Activated CD4-positive, alpha-beta T cell treated with anti-CD3 and anti-CD28 coated beads for 36 hours (primary cell): Measurements from ENCODE around the gene OARD1. TPM values are rescaled to one million over a fixed set of nuclear protein-coding genes. Genes with fewer than 3 reads are reported as not detected.

Source experiments
- ATAC-seq: fragments of 200-7000 bp; cut with Tn5 transposase; one replicate; pipeline ENCODE4 v1.10.0; 2021; ENCODE audit warnings: mild to moderate bottlenecking, moderate library complexity
- CTCF ChIA-PET: fragments of 350-600 bp; sonication (Branson Sonifier 250); formaldehyde crosslinking; loops from one replicate; lab custom pipeline; 2021; ENCODE audit warnings: antibody characterized with exemption; lab: Charles Lee
- POLR2A ChIA-PET: fragments of 350-600 bp; sonication (Branson Sonifier 250); formaldehyde crosslinking; loops from one replicate; lab custom pipeline; 2021; ENCODE audit warnings: antibody characterized with exemption, inconsistent platforms; lab: Charles Lee
- DNase-seq: peaks from one replicate; pipeline ENCODE4 v3.0.0-alpha.2; 2020
- H3K27ac Mint-ChIP-seq: one replicate; pipeline ENCODE4 v1.8.0; 2021; ENCODE audit warnings: mixed read lengths
- H3K27me3 Mint-ChIP-seq: one replicate; pipeline ENCODE4 v1.8.0; 2021; ENCODE audit warnings: mixed read lengths
- H3K36me3 Mint-ChIP-seq: one replicate; pipeline ENCODE4 v1.8.0; 2021; ENCODE audit warnings: low read depth, mixed read lengths
- H3K4me1 Mint-ChIP-seq: one replicate; pipeline ENCODE4 v1.8.0; 2021; ENCODE audit warnings: mixed read lengths
- H3K4me3 Mint-ChIP-seq: one replicate; pipeline ENCODE4 v1.8.0; 2021; ENCODE audit warnings: mild to moderate bottlenecking, moderate library complexity, mixed read lengths
- H3K9me3 Mint-ChIP-seq: one replicate; pipeline ENCODE4 v1.8.0; 2021; ENCODE audit warnings: low read depth, mixed read lengths
- intact Hi-C, 2 experiments: fragments of 100-400 bp; cut with DNase I in 1 of 2; cut with micrococcal nuclease in 1 of 2; formaldehyde crosslinking; loops; one replicate each; pipeline versions ENCODE4 v1.14.2 to v1.15.1; 2022 to 2024; cut with DNase I, micrococcal nuclease
- total RNA-seq, 2 experiments: library from RNA; stranded (reverse); gene quantifications; one replicate each; pipeline ENCODE4 v1.2.3, GENCODE V29; 2021

Gene OARD1
- total RNA-seq, 2 experiments from 2014 or later, result 35.3 to 45.1 TPM

- no peaks in the 10 kb centered on the region for H3K9me3 Mint-ChIP-seq
- H3K36me3 Mint-ChIP-seq, result peaks cover 48% of the 10 kb centered on the region
- ChIA-PET CTCF (interaction anchor here (0.6 to 1.8 kb wide), 7 partner anchors 10 to 1926 kb away, joined by 3 to 5 read pairs (median 3); partner anchors contain the start of genes TOMM6 and TREML2), POLR2A (interaction anchor here (0.6 kb wide), 1 partner anchor 235 kb away, joined by 5 read pairs; no protein-coding TSS in a partner anchor)
- H3K4me3 Mint-ChIP-seq, result peak overlapping the region; percentile 94
- H3K27me3 Mint-ChIP-seq, result no peaks in the 10 kb centered on the region
- peaks cover 59% of the 10 kb centered on the region for H3K4me1 Mint-ChIP-seq
- H3K27ac Mint-ChIP-seq, result peak overlapping the region; percentile 98
- intact Hi-C loops, result loop anchor here (5.0 to 10.0 kb wide), 7 partner anchors 107 to 1848 kb away; partner anchors contain the start of genes CCND3 (in 1 of the 2) and KCNK5 (in 1 of the 2)
- DNase-seq, result no peak
- ATAC-seq, result no peak
Measured at GRCh38 chr6:41074692-41075436, 2.7 kb upstream of the OARD1 start.

- ATAC-seq, result no peak
- peak overlapping the region; percentile 98 for H3K27ac Mint-ChIP-seq
- POLR2A ChIA-PET, result no interaction called here
- no peaks in the 10 kb centered on the region for H3K9me3 Mint-ChIP-seq
- no peak for DNase-seq
- CTCF ChIA-PET, result interaction anchor here (0.6 to 1.8 kb wide), 6 partner anchors 11 to 1925 kb away, joined by 3 to 5 read pairs (median 3); partner anchors contain the start of genes TOMM6 and TREML2
- intact Hi-C loops, result loop anchor here (1.0 to 10.0 kb wide), 13 partner anchors 46 to 1847 kb away; partner anchors contain the start of genes BYSL (in 1 of the 2), CCND3 (in 1 of the 2), KCNK5 (in 1 of the 2) and KIF6 (in 1 of the 2)
- H3K36me3 Mint-ChIP-seq, result peaks cover 46% of the 10 kb centered on the region
- H3K4me3 Mint-ChIP-seq, result peak overlapping the region; percentile 94
- H3K27me3 Mint-ChIP-seq, result no peaks in the 10 kb centered on the region
- peaks cover 55% of the 10 kb centered on the region for H3K4me1 Mint-ChIP-seq
Measured at GRCh38 chr6:41073968-41074691, 2.0 kb upstream of the OARD1 start.

GRCh38 chr6:41073203-41073967 is 1.2 kb upstream of the OARD1 start:
- ATAC-seq (peak; percentile 5), DNase-seq (peak; percentile 88)
- intact Hi-C loops, result loop anchor here (1.0 to 10.0 kb wide), 13 partner anchors 45 to 1846 kb away; partner anchors contain the start of genes BYSL (in 1 of the 2), CCND3 (in 1 of the 2), KCNK5 (in 1 of the 2) and KIF6 (in 1 of the 2)
- Mint-ChIP-seq H3K27me3 (no peaks in the 10 kb centered on the region), H3K36me3 (peaks cover 41% of the 10 kb centered on the region), H3K4me1 (peaks cover 49% of the 10 kb centered on the region), H3K4me3 (peak overlapping the region; percentile 94), H3K9me3 (no peaks in the 10 kb centered on the region), H3K27ac (peak overlapping the region; percentile 98)
- CTCF ChIA-PET, result interaction anchor here (0.5 kb wide), 1 partner anchor 293 kb away, joined by 3 read pairs; no protein-coding TSS in a partner anchor
- POLR2A ChIA-PET, result interaction anchor here (1.1 kb wide), 1 partner anchor 45 kb away, joined by 4 read pairs; no protein-coding TSS in a partner anchor

GRCh38 chr6:41072836-41073202 is 663 bp upstream of the OARD1 start, which contains the start of gene NFYA:
Gene NFYA (plus strand): TSS chr6:41072974. CDS start chr6:41079090, 6,116 bp downstream.
- peak; percentile 75 for ATAC-seq
- H3K4me1 Mint-ChIP-seq, result peaks cover 48% of the 10 kb centered on the region

GRCh38 chr6:41071501-41071922 is 644 bp downstream of the OARD1 start:
- DNase-seq (peak; percentile 83), ATAC-seq (no peak)
- H3K36me3 Mint-ChIP-seq, result peaks cover 53% of the 10 kb centered on the region
- H3K9me3 Mint-ChIP-seq, result no peaks in the 10 kb centered on the region
- ChIA-PET CTCF (interaction anchor here (0.9 to 3.0 kb wide), 3 partner anchors 9 to 44 kb away, joined by 3 to 13 read pairs (median 3); no protein-coding TSS in a partner anchor), POLR2A (no interaction called here)
- peak overlapping the region; percentile 94 for H3K4me3 Mint-ChIP-seq
- H3K27me3 Mint-ChIP-seq, result no peaks in the 10 kb centered on the region
- H3K27ac Mint-ChIP-seq, result peak overlapping the region; percentile 98
- intact Hi-C loops, result loop anchor here (5.0 to 10.0 kb wide), 7 partner anchors 111 to 1844 kb away; partner anchors contain the start of genes CCND3 (in 1 of the 2) and KCNK5 (in 1 of the 2)
- H3K4me1 Mint-ChIP-seq, result peaks cover 53% of the 10 kb centered on the region

More at GRCh38 chr6:41072836-41073202, 663 bp upstream of the OARD1 start, which contains the start of gene NFYA:
- intact Hi-C loops, result loop anchor here (1.0 to 10.0 kb wide), 19 partner anchors 45 to 1959 kb away; partner anchors contain the start of genes KCNK5 (in 2 of the 2), TOMM6 (in 2 of the 2), BYSL (in 1 of the 2) and CCND3 (in 1 of the 2)
- H3K27ac Mint-ChIP-seq, result peak within 1 kb of the TSS; percentile 98
- POLR2A ChIA-PET, result interaction anchor here (0.6 to 1.1 kb wide), 2 partner anchors 45 to 321 kb away, joined by 4 to 5 read pairs; no protein-coding TSS in a partner anchor
- no peaks in the 10 kb centered on the region for H3K9me3 Mint-ChIP-seq
- H3K4me3 Mint-ChIP-seq, result peak within 1 kb of the TSS; percentile 94
- H3K36me3 Mint-ChIP-seq, result peaks cover 40% of the 10 kb centered on the region
- peak; percentile 100 for DNase-seq
- CTCF ChIA-PET, result interaction anchor here (0.5 kb wide), 1 partner anchor 292 kb away, joined by 3 read pairs; no protein-coding TSS in a partner anchor
- no peaks in the 10 kb centered on the region for H3K27me3 Mint-ChIP-seq

- no peak for ATAC-seq
- peak; percentile 78 for DNase-seq
- Mint-ChIP-seq H3K36me3 (peaks cover 56% of the 10 kb centered on the region), H3K4me1 (peaks cover 32% of the 10 kb centered on the region), H3K27ac (peak overlapping the region; percentile 43), H3K4me3 (no peak overlapping the region), H3K27me3 (no peaks in the 10 kb centered on the region), H3K9me3 (no peaks in the 10 kb centered on the region)
- ChIA-PET CTCF (interaction anchor here (0.7 to 3.7 kb wide), 6 partner anchors 11 to 272 kb away, joined by 3 to 17 read pairs (median 3); no protein-coding TSS in a partner anchor), POLR2A (no interaction called here)
- intact Hi-C loops, result loop anchor here (1.0 kb wide), 1 partner anchor 61 kb away; no protein-coding TSS in a partner anchor
Measured at GRCh38 chr6:41066867-41067304, 5.3 kb downstream of the OARD1 start.

GRCh38 chr6:41065550-41066026 is 6.6 kb downstream of the OARD1 start:
- intact Hi-C loops, result no loop called here
- Mint-ChIP-seq H3K9me3 (no peaks in the 10 kb centered on the region), H3K4me1 (peaks cover 24% of the 10 kb centered on the region), H3K36me3 (peaks cover 50% of the 10 kb centered on the region), H3K4me3 (no peak overlapping the region), H3K27me3 (no peaks in the 10 kb centered on the region), H3K27ac (no peak overlapping the region)
- ChIA-PET POLR2A (interaction anchor here (0.6 kb wide), 1 partner anchor 9 kb away, joined by 3 read pairs; no protein-coding TSS in a partner anchor), CTCF (interaction anchor here (0.7 to 1.0 kb wide), 4 partner anchors 8 to 451 kb away, joined by 3 read pairs; no protein-coding TSS in a partner anchor)
- no peak for DNase-seq
- no peak for ATAC-seq

- peaks cover 23% of the 10 kb centered on the region for H3K4me1 Mint-ChIP-seq
- H3K4me3 Mint-ChIP-seq, result no peak overlapping the region
- H3K27me3 Mint-ChIP-seq, result no peaks in the 10 kb centered on the region
- H3K36me3 Mint-ChIP-seq, result peaks cover 46% of the 10 kb centered on the region
- H3K27ac Mint-ChIP-seq, result no peak overlapping the region
- ATAC-seq (no peak), DNase-seq (no peak)
- CTCF ChIA-PET, result interaction anchor here (0.7 kb wide), 1 partner anchor 117 kb away, joined by 3 read pairs; no protein-coding TSS in a partner anchor
- POLR2A ChIA-PET, result no interaction called here
- intact Hi-C loops, result no loop called here
- no peaks in the 10 kb centered on the region for H3K9me3 Mint-ChIP-seq
Measured at GRCh38 chr6:41064841-41065240, 7.3 kb downstream of the OARD1 start.

GRCh38 chr6:41063884-41064285 is 8.3 kb downstream of the OARD1 start:
- H3K9me3 Mint-ChIP-seq, result no peaks in the 10 kb centered on the region
- DNase-seq (no peak), ATAC-seq (no peak)
- no peak overlapping the region for H3K4me3 Mint-ChIP-seq
- H3K27me3 Mint-ChIP-seq, result no peaks in the 10 kb centered on the region
- ChIA-PET POLR2A (no interaction called here), CTCF (no interaction called here)
- intact Hi-C loops, result no loop called here
- H3K27ac Mint-ChIP-seq, result no peak overlapping the region
- H3K36me3 Mint-ChIP-seq, result peaks cover 41% of the 10 kb centered on the region
- peaks cover 19% of the 10 kb centered on the region for H3K4me1 Mint-ChIP-seq

- Mint-ChIP-seq H3K4me3 (no peak overlapping the region), H3K27me3 (no peaks in the 10 kb centered on the region), H3K27ac (no peak overlapping the region), H3K36me3 (peaks cover 32% of the 10 kb centered on the region), H3K9me3 (no peaks in the 10 kb centered on the region), H3K4me1 (peaks cover 9% of the 10 kb centered on the region)
- DNase-seq (no peak), ATAC-seq (no peak)
- intact Hi-C loops, result no loop called here
- CTCF ChIA-PET, result no interaction called here
- POLR2A ChIA-PET, result no interaction called here
Measured at GRCh38 chr6:41062056-41062455, 10.1 kb downstream of the OARD1 start.
